Spleen (tissue), 11 donors: ENCODE results near the gene PTPRG. TPM values are rescaled to one million over a fixed set of nuclear protein-coding genes. Genes with fewer than 3 reads are reported as not detected.

ENCODE experiments used
- DNase-seq: peaks from one replicate; pipeline ENCODE4 v3.0.0-alpha.2; 2020
- H3K27ac ChIP-seq, 8 donors: fragments of 200-600 bp; sonication (generic) in 7 of 8; 1 replicate in 4 of 8; 2 replicates in 4 of 8; pipeline versions ENCODE4 v1.5.0 to v1.8.0; 2016 to 2021; ENCODE audit warnings: inconsistent platforms in 4 of 8, mild to moderate bottlenecking in 4 of 8, moderate library complexity in 1 of 8
- H3K27me3 ChIP-seq, 7 donors: fragments of 200-600 bp; sonication (generic) in 6 of 7; replicated peaks in 1 of 7; 1 replicate in 4 of 7; 2 replicates in 3 of 7; pipeline versions ENCODE4 v1.5.0 to v1.8.0; 2016 to 2021; ENCODE audit warnings: inconsistent platforms in 3 of 7, mild to moderate bottlenecking in 1 of 7
- H3K36me3 ChIP-seq, 6 donors: fragments of 200-600 bp; sonication (generic) in 5 of 6; 1 replicate in 4 of 6; 2 replicates in 2 of 6; pipeline versions ENCODE4 v1.5.0 to v1.8.0; 2016 to 2021; ENCODE audit warnings: inconsistent platforms in 2 of 6
- H3K4me1 ChIP-seq, 6 donors: fragments of 200-600 bp; sonication (generic) in 5 of 6; 1 replicate in 3 of 6; 2 replicates in 3 of 6; pipeline versions ENCODE4 v1.5.0 to v1.8.0; 2016 to 2021; ENCODE audit warnings: inconsistent platforms in 3 of 6
- H3K4me3 ChIP-seq, 8 donors: fragments of 200-600 bp; sonication (generic) in 7 of 8; 1 replicate in 4 of 8; 2 replicates in 4 of 8; pipeline versions ENCODE4 v1.5.0 to v1.8.0; 2016 to 2021; ENCODE audit warnings: inconsistent platforms in 4 of 8, mild to moderate bottlenecking in 4 of 8, moderate library complexity in 2 of 8
- H3K9me3 ChIP-seq, 8 donors: fragments of 200-600 bp; sonication (generic) in 7 of 8; 1 replicate in 4 of 8; 2 replicates in 4 of 8; pipeline versions ENCODE4 v1.5.0 to v1.8.0; 2016 to 2021; ENCODE audit warnings: inconsistent platforms in 4 of 8
- POLR2A ChIP-seq, 3 donors: fragments of 450-650 bp; IDR thresholded peaks; one replicate each; pipeline ENCODE4 v1.5.1; 2017; ENCODE audit warnings: antibody characterized with exemption in 3 of 3, mild to moderate bottlenecking in 1 of 3
- POLR2AphosphoS5 ChIP-seq, 3 donors: sonication (generic); formaldehyde crosslinking; IDR thresholded peaks; one replicate each; pipeline ENCODE4 v1.5.1; 2017; ENCODE audit warnings: antibody characterized with exemption in 3 of 3
- WGBS, 5 donors: extraction: QIAGEN DNeasy Blood & Tissue Kit in 3 of 5; methylation state at CpG; one replicate each; pipeline versions ENCODE4 v1.1.5 to v1.1.7; 2013 to 2018; 5-methylcytosine and 5-hydroxymethylcytosine counted together
- intact Hi-C: fragments of 100-400 bp; cut with DNase I; formaldehyde crosslinking; loops from one replicate; pipeline ENCODE4 v1.15.0; 2023; ENCODE audit warnings: low total_unique reads
- polyA plus RNA-seq, 3 donors: library from polyadenylated mRNA; stranded (reverse); fragments of 200-250 nt; gene quantifications; one replicate each; pipeline ENCODE4 v1.2.1, GENCODE V29; 2013
- total RNA-seq, 7 donors: library from RNA; depleted of rRNA in 3 of 7; stranded (reverse); fragments of >200 nt in 3 of 7; fragmentation: NEBNext Ultra II Directional in 4 of 7; extraction: Animal tissue kit (Norgen Biotek cat#: 25700) in 4 of 7; gene quantifications; one replicate each; pipeline versions ENCODE4 v1.1.0 to v1.2.1, GENCODE V29; 2016 to 2021
- TF ChIP-seq, protein P1 (sequence below), 11 experiments: fragments of 200-600 bp in 7 of 11; fragments of 450-650 bp in 4 of 11; sonication (generic) in 4 of 11; IDR thresholded peaks in 8 of 11; conservative IDR thresholded peaks in 3 of 11; 1 replicate in 7 of 11; 2 replicates in 4 of 11; pipeline versions ENCODE4 v1.4.0 to v1.8.0; 2016 to 2021; ENCODE audit warnings: antibody characterized with exemption in 11 of 11, inconsistent platforms in 4 of 11, mild to moderate bottlenecking in 1 of 11
- donor health status: healthy with polysubstance abuse.
- donor health status: DM: no; HTN: no; CAD: no; lungs with moderate emphysema.
- donor health status: DM: no; HTN: no; CAD: no.
- donor health status: Bipolar disorder and iron deficiency.
- donor health status: healthy.
- donor health status: DM: no; HTN: no; CAD: no.
- donor health status: DM: yes; HTN: yes; CAD: no.

PTPRG gene
- total and polyA plus RNA-seq, 10 donors = 0.89 to 77.0 (median 34.5) TPM

- no peaks in the 10 kb centered on the region for H3K27me3 ChIP-seq
- H3K9me3 ChIP-seq = no peaks in the 10 kb centered on the region
- no peak overlapping the region for H3K4me3 ChIP-seq
- TF ChIP-seq POLR2AphosphoS5 (IDR thresholded peaks at IDR 0.05) (no peak), POLR2A (IDR thresholded peaks at IDR 0.05) (no peak)
- TF ChIP-seq, protein P1, sequence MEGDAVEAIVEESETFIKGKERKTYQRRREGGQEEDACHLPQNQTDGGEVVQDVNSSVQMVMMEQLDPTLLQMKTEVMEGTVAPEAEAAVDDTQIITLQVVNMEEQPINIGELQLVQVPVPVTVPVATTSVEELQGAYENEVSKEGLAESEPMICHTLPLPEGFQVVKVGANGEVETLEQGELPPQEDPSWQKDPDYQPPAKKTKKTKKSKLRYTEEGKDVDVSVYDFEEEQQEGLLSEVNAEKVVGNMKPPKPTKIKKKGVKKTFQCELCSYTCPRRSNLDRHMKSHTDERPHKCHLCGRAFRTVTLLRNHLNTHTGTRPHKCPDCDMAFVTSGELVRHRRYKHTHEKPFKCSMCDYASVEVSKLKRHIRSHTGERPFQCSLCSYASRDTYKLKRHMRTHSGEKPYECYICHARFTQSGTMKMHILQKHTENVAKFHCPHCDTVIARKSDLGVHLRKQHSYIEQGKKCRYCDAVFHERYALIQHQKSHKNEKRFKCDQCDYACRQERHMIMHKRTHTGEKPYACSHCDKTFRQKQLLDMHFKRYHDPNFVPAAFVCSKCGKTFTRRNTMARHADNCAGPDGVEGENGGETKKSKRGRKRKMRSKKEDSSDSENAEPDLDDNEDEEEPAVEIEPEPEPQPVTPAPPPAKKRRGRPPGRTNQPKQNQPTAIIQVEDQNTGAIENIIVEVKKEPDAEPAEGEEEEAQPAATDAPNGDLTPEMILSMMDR (IDR thresholded peaks at IDR 0.05 in 8 of 11, conservative IDR thresholded peaks at IDR 0.05 in 3 of 11) = no peak
- H3K4me1 ChIP-seq = no peaks in the 10 kb centered on the region
- intact Hi-C loops = no loop called here
- no peaks in the 10 kb centered on the region for H3K36me3 ChIP-seq
- WGBS, 5 donors = 88 to 95% (median 92%) methylated on average over 11 of the region's 11 CpGs
- no peak for DNase-seq
- H3K27ac ChIP-seq = no peak overlapping the region
These were observed 122.3 kb downstream of the PTPRG start for GRCh38 chr3:61683549-61684236.

- H3K27me3 ChIP-seq = no peaks in the 10 kb centered on the region
- TF ChIP-seq, protein P1 (IDR thresholded peaks at IDR 0.05 in 8 of 11, conservative IDR thresholded peaks at IDR 0.05 in 3 of 11) = no peak
- TF ChIP-seq POLR2A (IDR thresholded peaks at IDR 0.05) (no peak), POLR2AphosphoS5 (IDR thresholded peaks at IDR 0.05) (no peak)
- no peaks in the 10 kb centered on the region for H3K36me3 ChIP-seq
- no peaks in the 10 kb centered on the region for H3K9me3 ChIP-seq
- no peak overlapping the region for H3K4me3 ChIP-seq
- intact Hi-C loops = no loop called here
- no peak overlapping the region for H3K27ac ChIP-seq
- DNase-seq = no peak
- WGBS, 5 donors = 67 to 81% (median 70%) methylated on average over 3 of the region's 3 CpGs
- H3K4me1 ChIP-seq = no peaks in the 10 kb centered on the region
These were observed 123.0 kb downstream of the PTPRG start for GRCh38 chr3:61684386-61684785.

GRCh38 chr3:61685755-61686154 lies 124.4 kb downstream of the PTPRG start:
- 85 to 87% (median 86%) methylated on average over 9 of the region's 9 CpGs for WGBS, 5 donors
- no peaks in the 10 kb centered on the region for H3K9me3 ChIP-seq
- no peak for TF ChIP-seq POLR2A (IDR thresholded peaks at IDR 0.05)
- no peak for TF ChIP-seq POLR2AphosphoS5 (IDR thresholded peaks at IDR 0.05)
- TF ChIP-seq, protein P1 (IDR thresholded peaks at IDR 0.05 in 8 of 11, conservative IDR thresholded peaks at IDR 0.05 in 3 of 11) = no peak
- intact Hi-C loops = no loop called here
- no peak for DNase-seq
- no peak overlapping the region for H3K27ac ChIP-seq
- H3K4me3 ChIP-seq = no peak overlapping the region
- H3K36me3 ChIP-seq = no peaks in the 10 kb centered on the region
- no peaks in the 10 kb centered on the region for H3K4me1 ChIP-seq
- no peaks in the 10 kb centered on the region for H3K27me3 ChIP-seq

DNA sequence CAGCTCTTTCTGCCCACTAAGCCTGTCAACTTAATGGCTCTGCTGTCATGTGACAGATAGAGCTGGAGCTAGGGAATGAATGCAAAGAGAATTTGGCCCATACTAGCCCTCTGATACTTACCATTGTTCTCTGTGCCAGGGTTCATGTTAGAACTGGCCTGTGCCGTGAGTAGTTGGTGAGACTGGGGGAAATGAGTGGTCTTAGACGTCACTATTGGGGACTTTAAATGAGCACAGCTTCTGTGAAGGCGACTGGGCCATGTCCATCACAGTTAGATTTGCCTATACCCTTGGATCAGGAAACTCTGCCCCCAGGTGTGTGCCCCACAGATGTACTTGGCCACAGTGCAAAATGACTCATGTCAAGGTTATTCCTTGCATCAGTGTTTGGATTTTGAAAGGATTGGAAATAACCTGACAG lies 124.9 kb downstream of the PTPRG start:
- no peak overlapping the region for H3K27ac ChIP-seq
- 70 to 95% (median 88%) methylated on average over 3 of the region's 3 CpGs for WGBS, 5 donors
- no peak for TF ChIP-seq POLR2AphosphoS5 (IDR thresholded peaks at IDR 0.05)
- TF ChIP-seq, protein P1 (IDR thresholded peaks at IDR 0.05 in 8 of 11, conservative IDR thresholded peaks at IDR 0.05 in 3 of 11) = no peak
- no peak for TF ChIP-seq POLR2A (IDR thresholded peaks at IDR 0.05)
- H3K36me3 ChIP-seq = no peaks in the 10 kb centered on the region
- no peaks in the 10 kb centered on the region for H3K9me3 ChIP-seq
- intact Hi-C loops = no loop called here
- no peaks in the 10 kb centered on the region for H3K4me1 ChIP-seq
- no peak for DNase-seq
- no peak overlapping the region for H3K4me3 ChIP-seq
- H3K27me3 ChIP-seq = no peaks in the 10 kb centered on the region
